Natural killer cell (primary cell): ENCODE measurements around the gene CCM2L. TPM values are rescaled to one million over a fixed set of nuclear protein-coding genes. Genes with fewer than 3 reads are reported as not detected.
A peak's percentile ranks its signal among the peaks of the same experiment; 100 is the strongest.

ENCODE experiments used
- ATAC-seq, 3 donors: fragments of 150-1000 bp in 2 of 3; fragments of 200-7000 bp in 1 of 3; cut with Tn5 transposase; 1 replicate in 1 of 3; 2 replicates in 2 of 3; pipeline ENCODE4 v1.10.0; 2021; ENCODE audit warnings: mild to moderate bottlenecking in 2 of 3, moderate library complexity in 2 of 3
- DNase-seq, 2 donors: peaks; one replicate each; pipeline versions ENCODE4 v3.0.0 to v3.0.0-alpha.2; 2013 to 2021; ENCODE audit warnings: mixed read lengths in 1 of 2
- H3K27ac ChIP-seq: one replicate; pipeline ENCODE4 v1.5.1; 2013; ENCODE audit warnings: mild to moderate bottlenecking, low read length
- H3K27me3 ChIP-seq: one replicate; pipeline ENCODE4 v1.6.1; 2013; ENCODE audit warnings: low read length; ENCODE audit not compliant: control insufficient read depth, insufficient read depth
- H3K36me3 ChIP-seq: one replicate; pipeline ENCODE4 v1.6.1; 2013; ENCODE audit warnings: low read length; ENCODE audit not compliant: control insufficient read depth, insufficient read depth
- H3K4me1 ChIP-seq: one replicate; pipeline ENCODE4 v1.6.1; 2013; ENCODE audit warnings: low read length; ENCODE audit not compliant: control insufficient read depth, insufficient read depth
- H3K4me3 ChIP-seq: one replicate; pipeline ENCODE4 v1.5.1; 2013; ENCODE audit warnings: low read length
- H3K9me3 ChIP-seq: one replicate; pipeline ENCODE4 v1.6.1; 2013; ENCODE audit warnings: low read length; ENCODE audit not compliant: control insufficient read depth, insufficient read depth
- H3K27ac Mint-ChIP-seq, 2 donors: one replicate each; pipeline ENCODE4 v1.8.0; 2022; ENCODE audit warnings: mild to moderate bottlenecking in 2 of 2, mixed read lengths in 2 of 2, moderate library complexity in 1 of 2
- H3K27me3 Mint-ChIP-seq, 2 donors: one replicate each; pipeline ENCODE4 v1.8.0; 2022; ENCODE audit warnings: low read depth in 2 of 2, mixed read lengths in 2 of 2
- H3K36me3 Mint-ChIP-seq: one replicate; pipeline ENCODE4 v1.8.0; 2022; ENCODE audit warnings: mixed read lengths
- H3K4me1 Mint-ChIP-seq, 2 donors: one replicate each; pipeline ENCODE4 v1.8.0; 2022; ENCODE audit warnings: mixed read lengths in 2 of 2
- H3K4me3 Mint-ChIP-seq: one replicate; pipeline ENCODE4 v1.8.0; 2022; ENCODE audit warnings: mild to moderate bottlenecking, moderate library complexity, mixed read lengths
- H3K9me3 Mint-ChIP-seq, 2 donors: one replicate each; pipeline ENCODE4 v1.8.0; 2022; ENCODE audit warnings: mixed read lengths in 2 of 2
- CTCF ChIP-seq: fragments of 200-600 bp; IDR thresholded peaks from one replicate; pipeline ENCODE4 v1.8.0; 2022; ENCODE audit warnings: antibody characterized with exemption
- WGBS: methylation state at CpG from one replicate; pipeline ENCODE4 v1.1.7; 2013; ENCODE audit warnings: missing lambda C conversion rate; ENCODE audit not compliant: insufficient coverage; 5-methylcytosine and 5-hydroxymethylcytosine counted together
- intact Hi-C: fragments of 100-400 bp; cut with micrococcal nuclease; formaldehyde crosslinking; loops from one replicate; pipeline ENCODE4 v1.14.2; 2022
- total RNA-seq, 4 donors: library from RNA; stranded (reverse); fragments of 120-200 nt in 1 of 4; gene quantifications; one replicate each; pipeline versions ENCODE4 v1.2.3 to v1.2.4, GENCODE V29; 2013 to 2022

Gene CCM2L
- total RNA-seq, 3 donors from 2014 or later (not counting 1 experiment from before 2014, with no cell fraction given): not detected

GRCh38 chr20:32021091-32021490 is 10.9 kb downstream of the CCM2L start:
- 89% methylated on average over 4 of the region's 4 CpGs for WGBS
- Mint-ChIP-seq H3K27ac (no peak overlapping the region), H3K4me1 (peaks cover 15 to 25% of the 10 kb centered on the region in 2 donors), H3K27me3 (peaks cover 51 to 62% of the 10 kb centered on the region in 2 donors), H3K36me3 (no peaks in the 10 kb centered on the region), H3K4me3 (peak overlapping the region; percentile 35), H3K9me3 (no peaks in the 10 kb centered on the region)
- Histone ChIP-seq H3K27ac (no peak overlapping the region), H3K36me3 (no peaks in the 10 kb centered on the region), H3K9me3 (no peaks in the 10 kb centered on the region), H3K4me1 (peaks cover 21% of the 10 kb centered on the region), H3K27me3 (peaks cover 32% of the 10 kb centered on the region), H3K4me3 (no peak overlapping the region)
- no peak for DNase-seq
- intact Hi-C loops: no loop called here
- no peak for ATAC-seq
- TF ChIP-seq CTCF: no peak

- Mint-ChIP-seq H3K27me3 (peaks cover 37 to 64% of the 10 kb centered on the region in 2 donors), H3K27ac (no peak overlapping the region), H3K4me3 (no peak overlapping the region), H3K9me3 (no peaks in the 10 kb centered on the region), H3K36me3 (no peaks in the 10 kb centered on the region), H3K4me1 (peaks cover 8 to 9% of the 10 kb centered on the region in 2 donors)
- ATAC-seq (no peak), DNase-seq (no peak)
- Histone ChIP-seq H3K36me3 (no peaks in the 10 kb centered on the region), H3K4me3 (no peak overlapping the region), H3K4me1 (peaks cover 7% of the 10 kb centered on the region), H3K27ac (no peak overlapping the region), H3K27me3 (peaks cover 23% of the 10 kb centered on the region), H3K9me3 (no peaks in the 10 kb centered on the region)
- WGBS: 85% methylated on average over 2 of the region's 6 CpGs
- intact Hi-C loops: no loop called here
- TF ChIP-seq CTCF: no peak
Measured at GRCh38 chr20:32024683-32025295, 14.6 kb downstream of the CCM2L start.

GRCh38 chr20:32027643-32028042 is 17.4 kb downstream of the CCM2L start:
- Histone ChIP-seq H3K36me3 (no peaks in the 10 kb centered on the region), H3K27ac (no peak overlapping the region), H3K9me3 (no peaks in the 10 kb centered on the region), H3K4me3 (no peak overlapping the region), H3K27me3 (peaks cover 19% of the 10 kb centered on the region), H3K4me1 (peaks cover 6% of the 10 kb centered on the region)
- Mint-ChIP-seq H3K27ac (no peak overlapping the region), H3K27me3 (peaks cover 16 to 46% of the 10 kb centered on the region in 2 donors), H3K4me3 (no peak overlapping the region), H3K36me3 (no peaks in the 10 kb centered on the region), H3K9me3 (no peaks in the 10 kb centered on the region), H3K4me1 (no peaks in the 10 kb centered on the region)
- ATAC-seq (no peak), DNase-seq (no peak)
- intact Hi-C loops: no loop called here
- no peak for TF ChIP-seq CTCF
- WGBS: 93% methylated on average over 2 of the region's 3 CpGs
